Left ventricle myocardium inferior (tissue), 1 donor: ENCODE data around the gene ADAMTS9. TPM values are rescaled to one million over a fixed set of nuclear protein-coding genes. Genes with fewer than 3 reads are reported as not detected.

Experiments used
- DNase-seq: peaks from one replicate; pipeline ENCODE4 v3.0.0-alpha.2; 2020
- H3K27ac ChIP-seq: fragments of 200-600 bp; replicated peaks from 2 replicates; pipeline ENCODE4 v1.8.0; 2021
- H3K27me3 ChIP-seq: fragments of 200-600 bp; 2 replicates; pipeline ENCODE4 v1.8.0; 2021; ENCODE audit warnings: low read depth
- H3K36me3 ChIP-seq: fragments of 200-600 bp; 2 replicates; pipeline ENCODE4 v1.8.0; 2021
- H3K4me1 ChIP-seq: fragments of 200-600 bp; 2 replicates; pipeline ENCODE4 v1.8.0; 2021
- H3K4me3 ChIP-seq: fragments of 200-600 bp; 2 replicates; pipeline ENCODE4 v1.8.0; 2021; ENCODE audit warnings: mild to moderate bottlenecking, moderate library complexity
- H3K9me3 ChIP-seq: fragments of 200-600 bp; replicated peaks from 2 replicates; pipeline ENCODE4 v1.8.0; 2021
- CTCF ChIP-seq: fragments of 200-600 bp; IDR thresholded peaks from 2 replicates; pipeline ENCODE4 v1.8.0; 2021; ENCODE audit warnings: antibody characterized with exemption, mild to moderate bottlenecking, borderline replicate concordance
- intact Hi-C: fragments of 100-400 bp; cut with micrococcal nuclease; formaldehyde crosslinking; loops from one replicate; pipeline ENCODE4 v1.11.0; 2022
- total RNA-seq: library from RNA; stranded (reverse); fragmentation: NEBNext Ultra II Directional; extraction: Animal tissue kit (Norgen Biotek cat#: 25700); gene quantifications from one replicate; pipeline ENCODE4 v1.2.1, GENCODE V29; 2021
- donor health status: DM: no; HTN: yes; CAD: no; lungs with severe emphysema.

ADAMTS9 gene
- total RNA-seq, 1 donor from 2014 or later, result 14.7 TPM

- no peak overlapping the region for H3K27ac ChIP-seq
- H3K27me3 ChIP-seq, result no peaks in the 10 kb centered on the region
- TF ChIP-seq CTCF, result no peak
- intact Hi-C loops, result no loop called here
- H3K4me1 ChIP-seq, result peaks cover 78% of the 10 kb centered on the region
- DNase-seq, result no peak
- no peak overlapping the region for H3K4me3 ChIP-seq
- H3K9me3 ChIP-seq, result no peaks in the 10 kb centered on the region
- H3K36me3 ChIP-seq, result peaks cover 52% of the 10 kb centered on the region
Measured at GRCh38 chr3:64680334-64680733, 7.5 kb downstream of the ADAMTS9 start.

DNA sequence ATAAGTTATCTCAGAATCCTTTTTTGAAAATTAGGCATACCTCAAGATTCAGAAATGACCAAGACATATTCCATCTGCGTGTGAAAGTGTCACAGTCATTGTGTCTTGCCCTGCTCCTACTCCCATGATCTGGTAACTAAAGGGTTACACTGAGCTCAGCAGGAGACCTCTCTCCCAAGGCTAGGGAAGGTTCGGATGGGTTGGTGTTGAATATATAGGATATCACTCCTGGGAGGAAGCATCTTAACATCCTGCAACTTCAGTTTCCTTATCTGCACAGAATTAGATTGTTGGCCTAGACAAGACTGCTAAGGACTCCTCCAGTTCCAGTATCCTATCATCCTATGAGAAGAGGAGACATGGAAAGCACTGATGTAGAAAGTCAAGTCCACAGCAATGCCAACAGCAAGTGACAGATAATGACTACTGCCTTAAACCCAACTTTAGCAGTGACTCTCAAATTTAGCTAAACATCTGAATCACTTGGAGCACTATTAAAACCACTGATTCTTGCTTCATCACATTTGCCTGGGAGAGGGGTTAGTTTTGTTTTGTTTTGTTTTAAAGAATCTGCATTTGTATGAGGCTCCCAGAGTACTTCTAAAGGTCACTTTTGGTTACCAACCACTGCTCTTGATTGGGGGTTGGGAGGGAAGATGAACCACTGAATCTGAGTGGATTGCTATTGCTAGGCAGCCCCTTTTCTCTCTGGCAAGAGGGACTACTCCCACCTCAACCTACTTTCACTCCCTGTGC lies 9.7 kb downstream of the ADAMTS9 start:
- peak overlapping the region; percentile 18 for H3K4me3 ChIP-seq
- no peak overlapping the region for H3K27ac ChIP-seq
- H3K9me3 ChIP-seq, result no peaks in the 10 kb centered on the region
- TF ChIP-seq CTCF, result no peak
- peaks cover 72% of the 10 kb centered on the region for H3K4me1 ChIP-seq
- intact Hi-C loops, result no loop called here
- H3K27me3 ChIP-seq, result no peaks in the 10 kb centered on the region
- DNase-seq, result no peak
- peaks cover 55% of the 10 kb centered on the region for H3K36me3 ChIP-seq

DNA sequence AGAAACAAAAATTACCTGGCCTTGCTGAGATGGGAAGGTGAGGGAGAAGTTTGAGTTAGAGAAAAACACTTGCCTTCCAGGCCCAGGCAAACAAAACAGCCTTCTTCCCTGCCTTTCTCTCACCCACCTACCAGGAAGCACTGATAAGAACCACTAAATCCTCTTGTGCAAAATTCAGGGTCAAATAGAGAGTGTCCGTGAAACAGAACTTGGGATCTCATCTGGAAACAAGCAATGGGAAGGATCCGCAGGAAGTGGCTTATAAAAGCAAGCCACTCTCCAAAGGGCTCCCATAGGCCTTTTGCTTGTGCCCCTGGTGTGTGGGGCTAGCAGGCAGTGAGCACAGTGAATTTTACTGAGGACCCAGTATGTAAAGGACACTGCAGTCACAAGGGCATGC lies 11.0 kb downstream of the ADAMTS9 start:
- Histone ChIP-seq H3K4me1 (peaks cover 63% of the 10 kb centered on the region), H3K27me3 (no peaks in the 10 kb centered on the region), H3K36me3 (peaks cover 64% of the 10 kb centered on the region), H3K27ac (peak overlapping the region; percentile 11), H3K4me3 (no peak overlapping the region), H3K9me3 (no peaks in the 10 kb centered on the region)
- no peak for DNase-seq
- no peak for TF ChIP-seq CTCF
- intact Hi-C loops, result no loop called here

- H3K27me3 ChIP-seq, result no peaks in the 10 kb centered on the region
- H3K9me3 ChIP-seq, result no peaks in the 10 kb centered on the region
- intact Hi-C loops, result no loop called here
- DNase-seq, result no peak
- peaks cover 55% of the 10 kb centered on the region for H3K36me3 ChIP-seq
- H3K4me1 ChIP-seq, result peaks cover 69% of the 10 kb centered on the region
- H3K27ac ChIP-seq, result no peak overlapping the region
- no peak overlapping the region for H3K4me3 ChIP-seq
- no peak for TF ChIP-seq CTCF
Measured at GRCh38 chr3:64675687-64676247, 12.0 kb downstream of the ADAMTS9 start.

DNA sequence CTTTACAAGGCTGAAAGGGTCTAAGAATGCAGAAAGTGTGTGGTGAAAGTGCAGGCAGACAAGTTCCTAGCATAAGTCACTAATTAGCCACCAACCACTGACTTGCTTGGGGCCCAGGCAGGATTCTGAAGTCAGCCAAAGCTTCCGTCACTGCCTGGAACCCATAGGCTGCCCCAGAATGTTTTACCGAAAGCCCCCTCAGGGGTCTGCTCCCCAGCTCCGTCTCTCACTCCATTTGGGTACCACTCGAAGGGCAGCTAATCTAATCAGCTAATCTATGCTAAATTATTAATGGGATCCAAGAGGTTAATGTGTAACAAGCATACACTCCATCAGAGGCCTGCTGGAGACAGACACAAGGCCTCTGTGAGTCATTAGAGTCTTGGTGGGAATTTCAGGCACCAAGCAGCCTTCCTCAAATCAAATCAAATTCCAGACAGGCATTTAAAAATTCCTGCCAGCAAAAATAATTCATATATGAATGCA lies 13.2 kb downstream of the ADAMTS9 start:
- no peaks in the 10 kb centered on the region for H3K27me3 ChIP-seq
- peak overlapping the region; percentile 2 for H3K27ac ChIP-seq
- DNase-seq, result no peak
- no peaks in the 10 kb centered on the region for H3K9me3 ChIP-seq
- no peak for TF ChIP-seq CTCF
- H3K36me3 ChIP-seq, result peaks cover 43% of the 10 kb centered on the region
- intact Hi-C loops, result no loop called here
- peaks cover 80% of the 10 kb centered on the region for H3K4me1 ChIP-seq
- H3K4me3 ChIP-seq, result peak overlapping the region; percentile 2
